ENCODE data around the gene ANKRD28.

Gene ANKRD28

DNA sequence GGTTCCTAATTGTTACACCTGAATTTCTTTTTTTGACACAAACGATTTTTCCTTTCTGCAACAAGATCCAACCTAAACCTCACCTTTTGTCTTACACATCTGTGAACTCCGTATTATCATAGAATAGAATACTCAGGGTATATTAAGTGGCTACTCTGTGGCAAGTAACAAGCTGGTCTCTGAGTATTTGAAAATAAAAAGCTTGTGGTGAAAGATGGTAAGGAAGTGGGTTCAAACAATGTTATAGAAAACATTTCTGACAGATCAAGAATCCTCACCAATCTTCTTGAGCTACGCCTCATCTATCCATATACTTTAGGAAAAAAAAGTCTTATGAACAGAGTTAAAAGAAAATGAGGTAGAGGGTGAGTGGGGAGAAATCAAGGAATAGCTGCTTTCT, 3.5 kb upstream of the ANKRD28 start:
- no peak overlapping the region for H3K4ac ChIP-seq (ENCODE audit: low read depth, low read length)
- H3K4me3 ChIP-seq (ENCODE audit: low read length) = no peak overlapping the region
- H2BK120ac ChIP-seq (ENCODE audit: low read depth, low read length) = no peak overlapping the region
- no peaks in the 10 kb centered on the region for H3K79me1 ChIP-seq (ENCODE audit: low read length)
- H3K4me2 ChIP-seq (ENCODE audit: low read length) = no peak overlapping the region
- H2AK5ac ChIP-seq (ENCODE audit: low read length) = no peak overlapping the region
- DNase-seq = no peak
- no peak overlapping the region for H3K23ac ChIP-seq (ENCODE audit: low read length)
- no peak overlapping the region for H2BK15ac ChIP-seq (replicated peaks; ENCODE audit: low read depth)
- no peak overlapping the region for H2BK5ac ChIP-seq (ENCODE audit: low read length)
- H3K79me2 ChIP-seq (ENCODE audit: control insufficient read depth, insufficient read depth, low read length) = no peaks in the 10 kb centered on the region
- H3K27ac ChIP-seq (ENCODE audit: low read depth, low read length) = no peak overlapping the region
- no peak overlapping the region for H4K5ac ChIP-seq (ENCODE audit: low read length)
- H3K27me3 ChIP-seq (ENCODE audit: insufficient read depth, low read length, poor library complexity) = no peaks in the 10 kb centered on the region
- H3K56ac ChIP-seq (ENCODE audit: low read length) = no peak overlapping the region
- H3K36me3 ChIP-seq (ENCODE audit: control insufficient read depth, insufficient read depth, low read length) = no peaks in the 10 kb centered on the region
- no peak overlapping the region for H3K9ac ChIP-seq (ENCODE audit: low read length)
- H3K18ac ChIP-seq (ENCODE audit: low read length) = no peak overlapping the region
- no CpG with 5 or more reads among the region's 3 CpGs for whole genome bisulfite sequencing (ENCODE audit: extremely low coverage, insufficient coverage, low lambda C conversion rate)
- peaks cover 6% of the 10 kb centered on the region for H3K4me1 ChIP-seq (ENCODE audit: control insufficient read depth, low read depth, low read length)
- H4K8ac ChIP-seq (ENCODE audit: low read depth, low read length) = no peak overlapping the region

DNA sequence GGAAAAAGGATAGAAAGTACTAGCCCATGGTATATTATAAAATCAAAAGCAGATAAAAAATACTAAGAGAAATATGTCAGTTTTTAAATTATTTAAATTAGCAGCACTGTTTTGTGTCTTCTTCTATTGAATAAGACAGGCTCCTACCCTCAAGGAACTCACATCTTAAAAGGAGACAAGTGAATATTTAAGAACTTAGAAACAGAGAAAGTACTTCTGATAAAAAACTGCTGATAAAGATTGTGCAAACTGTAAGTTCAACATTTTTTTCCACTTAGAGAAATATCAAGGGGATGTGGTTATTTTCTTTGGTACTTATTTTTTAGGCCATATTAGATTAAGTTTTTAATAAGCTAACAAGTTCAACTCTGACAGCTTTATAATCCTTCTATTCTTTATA, 3.0 kb upstream of the ANKRD28 start:
- Histone ChIP-seq H2BK15ac (replicated peaks; ENCODE audit: low read depth) (no peak overlapping the region), H3K27me3 (ENCODE audit: insufficient read depth, low read length, poor library complexity) (no peaks in the 10 kb centered on the region), H3K9ac (ENCODE audit: low read length) (no peak overlapping the region), H3K18ac (ENCODE audit: low read length) (no peak overlapping the region), H3K4me3 (ENCODE audit: low read length) (no peak overlapping the region), H3K4ac (ENCODE audit: low read depth, low read length) (no peak overlapping the region), H2BK5ac (ENCODE audit: low read length) (no peak overlapping the region), H3K4me1 (ENCODE audit: control insufficient read depth, low read depth, low read length) (peaks cover 6% of the 10 kb centered on the region), H4K5ac (ENCODE audit: low read length) (no peak overlapping the region), H3K4me2 (ENCODE audit: low read length) (no peak overlapping the region), H2BK120ac (ENCODE audit: low read depth, low read length) (no peak overlapping the region), H2AK5ac (ENCODE audit: low read length) (no peak overlapping the region), H3K27ac (ENCODE audit: low read depth, low read length) (no peak overlapping the region), H3K36me3 (ENCODE audit: control insufficient read depth, insufficient read depth, low read length) (no peaks in the 10 kb centered on the region), H3K79me1 (ENCODE audit: low read length) (no peaks in the 10 kb centered on the region), H3K79me2 (ENCODE audit: control insufficient read depth, insufficient read depth, low read length) (no peaks in the 10 kb centered on the region), H3K23ac (ENCODE audit: low read length) (no peak overlapping the region), H3K56ac (ENCODE audit: low read length) (no peak overlapping the region), H4K8ac (ENCODE audit: low read depth, low read length) (no peak overlapping the region)
- DNase-seq = no peak

DNA sequence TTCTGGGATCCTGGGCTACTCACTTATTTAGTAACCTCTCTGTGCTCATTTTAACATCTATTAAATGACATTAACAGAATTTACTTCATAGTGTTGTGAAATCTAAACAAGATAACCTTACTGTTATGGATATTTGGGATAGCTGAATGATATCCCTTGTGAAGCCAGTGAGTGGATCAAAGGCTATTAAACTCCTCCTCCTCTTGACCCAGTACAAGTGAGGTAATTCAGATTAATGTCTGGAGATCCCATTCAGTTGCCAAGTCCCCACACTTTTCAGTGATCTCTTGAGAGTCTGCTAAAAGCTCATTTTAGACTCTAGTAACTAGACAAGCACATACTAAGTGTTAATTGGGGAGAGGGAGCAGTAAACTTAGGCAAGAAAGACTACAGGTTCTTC, 2.5 kb upstream of the ANKRD28 start:
- no peak overlapping the region for H2BK120ac ChIP-seq (ENCODE audit: low read depth, low read length)
- peaks cover 6% of the 10 kb centered on the region for H3K4me1 ChIP-seq (ENCODE audit: control insufficient read depth, low read depth, low read length)
- H3K9ac ChIP-seq (ENCODE audit: low read length) = no peak overlapping the region
- H3K79me2 ChIP-seq (ENCODE audit: control insufficient read depth, insufficient read depth, low read length) = no peaks in the 10 kb centered on the region
- H3K18ac ChIP-seq (ENCODE audit: low read length) = no peak overlapping the region
- H3K23ac ChIP-seq (ENCODE audit: low read length) = no peak overlapping the region
- no peak overlapping the region for H2BK5ac ChIP-seq (ENCODE audit: low read length)
- no peak overlapping the region for H4K8ac ChIP-seq (ENCODE audit: low read depth, low read length)
- no peak overlapping the region for H2BK15ac ChIP-seq (replicated peaks; ENCODE audit: low read depth)
- H3K27ac ChIP-seq (ENCODE audit: low read depth, low read length) = no peak overlapping the region
- H3K4me3 ChIP-seq (ENCODE audit: low read length) = no peak overlapping the region
- no peak overlapping the region for H3K56ac ChIP-seq (ENCODE audit: low read length)
- no peaks in the 10 kb centered on the region for H3K36me3 ChIP-seq (ENCODE audit: control insufficient read depth, insufficient read depth, low read length)
- H3K27me3 ChIP-seq (ENCODE audit: insufficient read depth, low read length, poor library complexity) = no peaks in the 10 kb centered on the region
- H3K79me1 ChIP-seq (ENCODE audit: low read length) = no peaks in the 10 kb centered on the region
- no peak overlapping the region for H3K4ac ChIP-seq (ENCODE audit: low read depth, low read length)
- H3K4me2 ChIP-seq (ENCODE audit: low read length) = no peak overlapping the region
- no peak for DNase-seq
- no peak overlapping the region for H4K5ac ChIP-seq (ENCODE audit: low read length)
- no peak overlapping the region for H2AK5ac ChIP-seq (ENCODE audit: low read length)

DNA sequence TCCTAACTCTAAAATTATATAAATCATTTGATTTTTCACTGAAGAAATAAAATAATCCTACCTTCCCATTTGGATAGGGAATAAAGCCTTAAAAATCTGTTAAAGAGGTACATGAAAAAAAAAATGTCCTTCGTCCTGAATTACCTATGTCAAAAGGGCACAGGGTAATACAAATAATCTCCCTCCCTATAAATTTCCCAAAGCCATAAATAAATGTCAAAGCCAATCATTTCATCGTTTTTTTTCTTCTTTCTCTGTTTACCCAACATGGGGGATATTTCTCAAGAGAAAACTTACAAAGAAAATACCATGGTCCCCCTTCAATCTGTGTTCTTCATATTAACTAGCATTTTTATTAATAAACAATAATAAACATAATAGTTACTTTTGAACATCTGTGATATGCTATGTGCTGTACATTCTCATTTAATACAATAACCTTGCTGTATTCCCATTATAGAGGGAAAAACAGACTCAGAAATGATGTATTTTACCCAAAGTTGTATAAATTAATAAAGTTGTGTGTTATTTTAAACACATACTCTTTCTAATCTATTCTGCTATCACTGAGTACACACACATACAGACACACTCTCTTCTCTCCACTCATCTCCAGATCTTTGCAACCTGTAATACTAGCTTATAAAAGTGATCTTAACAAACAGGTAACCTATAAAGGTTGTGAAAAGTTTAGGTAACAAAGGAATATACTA, 910 bp upstream of the ANKRD28 start:
- WGBS (ENCODE audit: extremely low coverage, insufficient coverage, low lambda C conversion rate) = no CpG with 5 or more reads among the region's 2 CpGs
- no peak overlapping the region for H3K4me3 ChIP-seq (ENCODE audit: low read length)
- no peak overlapping the region for H3K27ac ChIP-seq (ENCODE audit: low read depth, low read length)

GRCh38 chr3:15796771-15797641, 773 bp downstream of the ANKRD28 start:
- H3K27me3 ChIP-seq (ENCODE audit: insufficient read depth, low read length, poor library complexity) = no peaks in the 10 kb centered on the region
- no peak overlapping the region for H3K4me3 ChIP-seq (ENCODE audit: low read length)
- no peak overlapping the region for H2BK15ac ChIP-seq (replicated peaks; ENCODE audit: low read depth)
- H3K4ac ChIP-seq (ENCODE audit: low read depth, low read length) = no peak overlapping the region
- H3K4me2 ChIP-seq (ENCODE audit: low read length) = no peak overlapping the region
- H3K23ac ChIP-seq (ENCODE audit: low read length) = no peak overlapping the region
- no peak overlapping the region for H4K8ac ChIP-seq (ENCODE audit: low read depth, low read length)
- DNase-seq = peak; percentile 60
- WGBS (ENCODE audit: extremely low coverage, insufficient coverage, low lambda C conversion rate) = no CpG with 5 or more reads among the region's 5 CpGs
- no peak overlapping the region for H2BK5ac ChIP-seq (ENCODE audit: low read length)
- H3K79me1 ChIP-seq (ENCODE audit: low read length) = no peaks in the 10 kb centered on the region
- H3K18ac ChIP-seq (ENCODE audit: low read length) = no peak overlapping the region
- no peak overlapping the region for H3K27ac ChIP-seq (ENCODE audit: low read depth, low read length)
- H3K36me3 ChIP-seq (ENCODE audit: control insufficient read depth, insufficient read depth, low read length) = no peaks in the 10 kb centered on the region
- H4K5ac ChIP-seq (ENCODE audit: low read length) = no peak overlapping the region
- no peaks in the 10 kb centered on the region for H3K79me2 ChIP-seq (ENCODE audit: control insufficient read depth, insufficient read depth, low read length)
- H2BK120ac ChIP-seq (ENCODE audit: low read depth, low read length) = no peak overlapping the region
- peak overlapping the region; percentile 28 for H3K56ac ChIP-seq (ENCODE audit: low read length)
- no peak overlapping the region for H2AK5ac ChIP-seq (ENCODE audit: low read length)
- H3K9ac ChIP-seq (ENCODE audit: low read length) = no peak overlapping the region
- peaks cover 6% of the 10 kb centered on the region for H3K4me1 ChIP-seq (ENCODE audit: control insufficient read depth, low read depth, low read length)

More for the DNA sequence above, 910 bp upstream of the ANKRD28 start:
- Histone ChIP-seq H4K8ac (ENCODE audit: low read depth, low read length) (no peak overlapping the region), H3K36me3 (ENCODE audit: control insufficient read depth, insufficient read depth, low read length) (no peaks in the 10 kb centered on the region), H3K27me3 (ENCODE audit: insufficient read depth, low read length, poor library complexity) (no peaks in the 10 kb centered on the region), H3K23ac (ENCODE audit: low read length) (no peak overlapping the region), H2BK5ac (ENCODE audit: low read length) (no peak overlapping the region), H2BK120ac (ENCODE audit: low read depth, low read length) (no peak overlapping the region), H2AK5ac (ENCODE audit: low read length) (no peak overlapping the region), H3K9ac (ENCODE audit: low read length) (no peak overlapping the region), H2BK15ac (replicated peaks; ENCODE audit: low read depth) (no peak overlapping the region), H3K79me1 (ENCODE audit: low read length) (no peaks in the 10 kb centered on the region), H3K18ac (ENCODE audit: low read length) (no peak overlapping the region), H4K5ac (ENCODE audit: low read length) (no peak overlapping the region), H3K4ac (ENCODE audit: low read depth, low read length) (no peak overlapping the region), H3K56ac (ENCODE audit: low read length) (no peak overlapping the region), H3K4me2 (ENCODE audit: low read length) (no peak overlapping the region), H3K4me1 (ENCODE audit: control insufficient read depth, low read depth, low read length) (peaks cover 6% of the 10 kb centered on the region), H3K79me2 (ENCODE audit: control insufficient read depth, insufficient read depth, low read length) (no peaks in the 10 kb centered on the region)
- no peak for DNase-seq

Measured in mesendoderm (in vitro differentiated cells).